Stimulated activated CD8-positive, alpha-beta memory T cell treated with anti-CD3 and anti-CD28 coated beads, Interleukin-7, amount 100 ng/mL, for 48 hours (primary cell): ENCODE data around the gene VIPR2.
"Not testable (repeated sequence)": the region's sequence is repeated elsewhere in the genome, so short reads cannot be mapped to it uniquely, and the experiment has no call there.

Source experiments
- DNase-seq, 2 donors: peaks; one replicate each; pipeline ENCODE4 v3.0.0-alpha.2; 2020; ENCODE audit warnings: low read depth in 1 of 2; ENCODE audit errors: extremely low read depth in 1 of 2

Gene VIPR2

DNA sequence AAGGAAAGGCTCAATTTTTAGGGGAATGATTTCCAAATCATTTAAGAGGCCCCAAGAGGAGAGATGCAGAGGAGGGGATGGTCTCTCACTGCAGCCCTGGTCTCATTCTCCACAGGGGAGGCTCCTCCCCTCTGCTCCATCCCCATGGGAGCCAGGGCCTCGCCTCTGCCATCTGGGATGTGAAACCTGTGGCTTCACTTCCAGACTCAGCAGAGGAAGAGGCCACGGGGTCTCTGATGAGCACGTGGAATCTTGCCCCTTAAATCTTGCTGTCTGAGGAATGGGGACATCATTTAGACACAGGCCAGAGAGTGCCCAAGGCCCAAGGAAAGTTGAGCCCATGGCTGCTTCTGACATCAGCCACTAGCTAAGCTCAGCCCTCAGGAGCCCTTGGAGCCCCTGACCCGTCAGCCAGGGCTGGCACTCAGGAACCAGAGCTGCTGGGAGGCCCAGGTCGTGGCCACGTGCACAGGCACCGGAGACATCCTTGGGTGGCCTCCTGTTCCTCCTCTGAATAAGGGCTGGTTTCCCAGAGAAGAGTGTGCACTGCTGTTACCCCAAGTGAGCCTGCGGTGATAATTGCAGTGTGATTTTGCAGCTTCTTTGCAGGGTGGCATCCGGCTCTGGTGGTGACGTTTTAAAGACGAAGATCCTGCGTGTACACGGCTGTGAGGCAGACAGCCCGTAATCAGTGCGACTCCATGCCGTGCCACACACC, 50.5 kb downstream of the VIPR2 start:
- DNase-seq = no peak

GRCh38 chr7:159093351-159093971, 51.2 kb downstream of the VIPR2 start:
- DNase-seq = no peak

DNA sequence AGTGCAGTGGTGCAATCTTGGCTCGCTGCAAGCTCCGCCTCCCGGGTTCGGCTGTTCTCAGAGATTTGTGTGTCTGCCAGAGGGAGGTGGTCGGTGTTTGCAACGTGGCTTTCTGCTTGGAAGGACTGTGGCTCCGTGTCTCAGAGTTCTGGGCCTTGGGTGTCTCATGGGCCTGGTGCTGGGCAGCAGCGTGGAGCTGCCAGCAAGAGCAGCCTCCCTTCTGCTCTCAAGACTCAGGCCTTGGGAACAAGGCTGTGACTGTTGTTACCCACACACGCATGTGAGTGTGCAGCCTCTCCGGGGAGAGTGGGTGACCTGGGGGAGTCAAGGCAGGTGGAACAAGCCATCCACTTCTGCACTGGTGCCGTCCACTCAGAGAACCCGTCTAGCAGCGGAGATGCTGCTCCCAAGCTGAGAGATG, 52.0 kb downstream of the VIPR2 start:
- DNase-seq = no peak

GRCh38 chr7:159091480-159092475, 52.9 kb downstream of the VIPR2 start:
- DNase-seq = no peak

DNA sequence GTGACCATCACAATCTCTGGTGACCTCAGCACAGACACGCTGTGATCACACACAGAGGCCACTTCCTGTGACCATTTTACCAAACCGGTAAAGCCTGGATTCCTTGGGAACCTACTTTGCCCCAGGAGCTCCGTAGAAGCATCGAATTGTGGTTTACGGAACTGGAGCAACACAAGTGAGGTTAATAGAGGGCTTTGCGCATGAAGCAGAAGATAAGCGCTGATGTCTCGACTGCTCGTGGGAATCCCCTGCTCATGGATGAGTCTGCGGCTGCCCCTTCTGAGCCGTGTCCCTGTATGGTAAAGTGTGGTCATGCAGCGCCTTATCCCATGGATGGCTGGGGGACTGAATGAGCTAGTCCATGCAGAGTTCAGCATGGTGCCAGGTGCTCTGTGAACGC, 53.6 kb downstream of the VIPR2 start:
- no peak for DNase-seq

GRCh38 chr7:159088016-159088865, 56.4 kb downstream of the VIPR2 start:
- no peak for DNase-seq

- DNase-seq = no peak
These were observed 58.3 kb downstream of the VIPR2 start for GRCh38 chr7:159086301-159086925.

GRCh38 chr7:159084069-159084801, 60.4 kb downstream of the VIPR2 start:
- DNase-seq = no peak

GRCh38 chr7:159083698-159084068, 61.0 kb downstream of the VIPR2 start:
- DNase-seq = no peak

DNA sequence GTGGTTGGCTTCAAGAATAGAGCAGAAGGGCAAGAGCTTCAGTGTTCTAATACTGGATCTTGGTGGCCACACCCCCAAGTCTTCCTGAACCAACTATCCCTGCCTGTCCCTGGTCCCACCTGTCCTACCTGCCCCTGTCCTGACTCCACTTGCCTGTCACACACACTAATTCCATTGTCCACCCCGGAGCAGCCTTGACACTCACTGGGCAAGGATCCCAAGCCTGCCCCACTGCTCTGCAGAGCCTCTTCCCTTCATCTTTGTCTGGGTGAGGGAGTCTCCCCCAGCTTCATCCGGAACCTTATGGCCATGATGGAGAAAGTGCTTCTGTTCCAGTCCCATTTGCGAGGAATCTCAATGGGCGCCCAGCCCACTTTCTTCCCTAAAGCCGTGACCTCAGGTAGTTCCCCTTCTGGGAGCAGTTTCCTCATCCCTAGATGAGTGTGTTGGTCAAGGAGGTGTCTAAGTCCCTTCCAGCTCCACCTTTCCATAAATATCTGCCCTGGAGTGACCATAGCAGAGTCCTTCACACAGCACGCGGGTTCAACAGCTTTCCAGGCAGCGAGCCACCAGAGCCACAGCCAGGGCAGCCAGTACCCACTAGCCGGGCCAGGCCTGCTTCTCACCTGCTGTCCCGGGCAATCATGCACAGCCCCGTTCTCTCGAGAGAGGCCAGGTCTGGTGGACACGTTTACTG, 61.5 kb downstream of the VIPR2 start:
- DNase-seq = no peak

GRCh38 chr7:159082075-159082474, 62.6 kb downstream of the VIPR2 start:
- not testable (repeated sequence) for DNase-seq

- no peak for DNase-seq
These were observed 65.8 kb downstream of the VIPR2 start for GRCh38 chr7:159078911-159079270.

- DNase-seq = no peak
These were observed 66.3 kb downstream of the VIPR2 start for GRCh38 chr7:159078193-159078910.

- no peak for DNase-seq
These were observed 68.3 kb downstream of the VIPR2 start for GRCh38 chr7:159076333-159076732.

GRCh38 chr7:159075563-159076238, 69.0 kb downstream of the VIPR2 start:
- no peak for DNase-seq

GRCh38 chr7:159071260-159071659, 73.4 kb downstream of the VIPR2 start:
- no peak for DNase-seq

DNA sequence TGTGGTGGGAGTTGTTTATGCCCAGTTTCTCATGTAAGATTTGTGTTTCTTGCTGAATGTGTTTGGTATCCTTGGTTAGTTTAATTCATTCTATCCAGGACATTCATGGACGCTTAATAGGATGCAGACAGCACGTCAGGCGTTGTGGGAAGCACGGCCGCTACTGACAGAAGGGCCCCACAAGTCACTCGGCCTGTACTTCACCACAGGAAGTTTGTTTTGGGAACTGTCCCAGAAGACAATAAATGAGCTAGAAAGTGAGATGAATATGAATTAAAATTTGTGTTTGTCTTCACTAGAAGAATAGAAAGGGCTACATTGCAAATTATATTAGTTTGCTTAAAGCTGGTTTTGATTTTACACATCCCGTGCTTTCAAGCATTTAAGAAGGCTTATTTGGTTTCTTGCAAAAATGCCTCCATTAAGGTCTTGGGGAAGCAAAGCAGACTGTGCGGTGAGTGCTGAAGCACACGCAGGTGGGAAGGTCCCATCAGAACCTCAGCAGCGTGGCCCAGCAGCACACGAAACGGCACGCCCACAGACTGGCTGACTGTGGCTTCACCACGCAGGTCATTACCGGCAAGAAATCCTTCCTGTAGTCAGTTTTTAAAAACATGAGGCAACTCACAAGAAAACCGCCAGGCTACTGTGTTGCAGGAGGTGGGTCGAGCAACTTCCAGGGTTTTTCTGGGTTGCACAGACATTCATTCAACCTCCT, 74.1 kb downstream of the VIPR2 start:
- no peak for DNase-seq
